HEK293 (cell line): ENCODE measurements around the gene DCAF8L1.
"Not testable (repeated sequence)": the region's sequence is repeated elsewhere in the genome, so short reads cannot be mapped to it uniquely, and the experiment has no call there.

ENCODE experiments used
- CTCF ChIA-PET: fragments of 350-600 bp; formaldehyde crosslinking; extraction: SDS; loops from one replicate; lab custom pipeline; 2021; ENCODE audit warnings: antibody characterized with exemption; lab: Yijun Ruan, JAX
- POLR2A ChIA-PET: fragments of 300-600 bp; formaldehyde crosslinking; extraction: SDS; loops from one replicate; lab custom pipeline; 2020; ENCODE audit warnings: antibody characterized with exemption, inconsistent platforms; lab: Yijun Ruan, JAX
- H3K27ac ChIP-seq: fragments of 200-500 bp; sonication (Bioruptor generic); 2 replicates; pipeline ENCODE4 v1.5.1; 2014; ENCODE audit warnings: low read depth, low read length, control low read depth, inconsistent platforms; ENCODE audit errors: extremely low read depth
- H3K36me3 ChIP-seq, 2 experiments: fragments of 200-500 bp in 1 of 2; sonication (Bioruptor generic) in 1 of 2; 1 replicate in 1 of 2; 2 replicates in 1 of 2; pipeline ENCODE4 v1.5.1; 2014 to 2017; ENCODE audit warnings: inconsistent platforms in 2 of 2, low read length in 2 of 2; ENCODE audit not compliant: control insufficient read depth in 2 of 2, insufficient read depth in 1 of 2
- H3K4me1 ChIP-seq: fragments of 200-500 bp; sonication (Bioruptor generic); 2 replicates; pipeline ENCODE4 v1.5.1; 2014; ENCODE audit warnings: mild to moderate bottlenecking, low read length, inconsistent platforms; ENCODE audit not compliant: control insufficient read depth, insufficient read depth
- H3K4me3 ChIP-seq: 2 replicates; pipeline ENCODE4 v1.5.1; 2011; ENCODE audit warnings: low read depth, mild to moderate bottlenecking, control low read depth, low read length, moderate library complexity
- H3K9me3 ChIP-seq: fragments of 200-500 bp; sonication (Bioruptor generic); 2 replicates; pipeline ENCODE4 v1.5.1; 2014; ENCODE audit warnings: low read depth, low read length, inconsistent platforms; ENCODE audit not compliant: control insufficient read depth, insufficient read depth
- KLF10 ChIP-seq: fragments of 450-650 bp; IDR thresholded peaks from 2 replicates; pipeline ENCODE4 v1.5.1; 2018; ENCODE audit warnings: missing biosample characterization, mild to moderate bottlenecking, missing genetic modification characterization
- ZBTB7A ChIP-seq: fragments of 450-650 bp; formaldehyde crosslinking; IDR thresholded peaks from 2 replicates; pipeline ENCODE4 v1.5.1; 2016; ENCODE audit warnings: low read depth, missing biosample characterization, missing genetic modification characterization
- ZNF10 ChIP-seq: fragments of 450-650 bp; formaldehyde crosslinking; IDR thresholded peaks from 2 replicates; pipeline ENCODE4 v1.5.1; 2017; ENCODE audit warnings: missing biosample characterization, missing genetic modification characterization
- ZNF16 ChIP-seq: fragments of 450-650 bp; formaldehyde crosslinking; IDR thresholded peaks from 2 replicates; pipeline ENCODE4 v1.5.1; 2016; ENCODE audit warnings: low read depth, missing biosample characterization, missing genetic modification characterization
- ZNF2 ChIP-seq: fragments of 450-650 bp; formaldehyde crosslinking; IDR thresholded peaks from 2 replicates; pipeline ENCODE4 v1.5.1; 2016; ENCODE audit warnings: missing biosample characterization, missing genetic modification characterization
- ZNF341 ChIP-seq: fragments of 450-650 bp; formaldehyde crosslinking; IDR thresholded peaks from 2 replicates; pipeline ENCODE4; 2016; ENCODE audit warnings: low read depth, missing biosample characterization, missing genetic modification characterization
- ZNF423 ChIP-seq: fragments of 450-650 bp; formaldehyde crosslinking; IDR thresholded peaks from 2 replicates; pipeline ENCODE4 v1.5.1; 2016; ENCODE audit warnings: missing biosample characterization, missing genetic modification characterization
- ZNF48 ChIP-seq: fragments of 450-650 bp; formaldehyde crosslinking; IDR thresholded peaks from 2 replicates; pipeline ENCODE4 v1.5.1; 2016; ENCODE audit warnings: missing biosample characterization, missing genetic modification characterization
- ZNF548 ChIP-seq: fragments of 450-650 bp; formaldehyde crosslinking; IDR thresholded peaks from 2 replicates; pipeline ENCODE4 v1.5.1; 2016; ENCODE audit warnings: missing biosample characterization, missing genetic modification characterization
- ZNF558 ChIP-seq: fragments of 450-650 bp; formaldehyde crosslinking; IDR thresholded peaks from 2 replicates; pipeline ENCODE4 v1.5.1; 2016; ENCODE audit warnings: missing biosample characterization, missing genetic modification characterization
- ZNF560 ChIP-seq: fragments of 450-650 bp; formaldehyde crosslinking; IDR thresholded peaks from 2 replicates; pipeline ENCODE4 v1.5.1; 2017; ENCODE audit warnings: missing biosample characterization, missing genetic modification characterization, borderline replicate concordance
- ZNF654 ChIP-seq: fragments of 450-650 bp; formaldehyde crosslinking; IDR thresholded peaks from 2 replicates; pipeline ENCODE4 v1.5.1; 2016; ENCODE audit warnings: low read depth, missing biosample characterization, missing genetic modification characterization
- ZNF664 ChIP-seq: fragments of 450-650 bp; formaldehyde crosslinking; IDR thresholded peaks from 2 replicates; pipeline ENCODE4 v1.5.1; 2016; ENCODE audit warnings: missing biosample characterization, missing genetic modification characterization
- ZNF677 ChIP-seq: fragments of 450-650 bp; IDR thresholded peaks from 2 replicates; pipeline ENCODE4 v1.5.0; 2018; ENCODE audit warnings: missing biosample characterization, mild to moderate bottlenecking, missing genetic modification characterization, moderate library complexity
- ZNF785 ChIP-seq: fragments of 450-650 bp; formaldehyde crosslinking; IDR thresholded peaks from 2 replicates; pipeline ENCODE4 v1.5.1; 2016; ENCODE audit warnings: missing biosample characterization, missing genetic modification characterization
- TF ChIP-seq, protein P1 (sequence below): fragments of 450-650 bp; formaldehyde crosslinking; IDR thresholded peaks from 2 replicates; pipeline ENCODE4 v1.5.1; 2016; ENCODE audit warnings: missing biosample characterization, missing genetic modification characterization
- TF ChIP-seq, protein P2 (sequence below): fragments of 450-650 bp; formaldehyde crosslinking; IDR thresholded peaks from 2 replicates; pipeline ENCODE4 v1.5.1; 2016; ENCODE audit warnings: missing biosample characterization, missing genetic modification characterization
- TF ChIP-seq, protein P3 (sequence below): fragments of 450-650 bp; formaldehyde crosslinking; IDR thresholded peaks from 2 replicates; pipeline ENCODE4 v1.5.1; 2016; ENCODE audit warnings: missing biosample characterization, missing genetic modification characterization
- TF ChIP-seq, protein P4 (sequence below): fragments of 450-650 bp; formaldehyde crosslinking; IDR thresholded peaks from 2 replicates; pipeline ENCODE4 v1.5.1; 2016; ENCODE audit warnings: missing biosample characterization, missing genetic modification characterization

DCAF8L1 gene

DNA sequence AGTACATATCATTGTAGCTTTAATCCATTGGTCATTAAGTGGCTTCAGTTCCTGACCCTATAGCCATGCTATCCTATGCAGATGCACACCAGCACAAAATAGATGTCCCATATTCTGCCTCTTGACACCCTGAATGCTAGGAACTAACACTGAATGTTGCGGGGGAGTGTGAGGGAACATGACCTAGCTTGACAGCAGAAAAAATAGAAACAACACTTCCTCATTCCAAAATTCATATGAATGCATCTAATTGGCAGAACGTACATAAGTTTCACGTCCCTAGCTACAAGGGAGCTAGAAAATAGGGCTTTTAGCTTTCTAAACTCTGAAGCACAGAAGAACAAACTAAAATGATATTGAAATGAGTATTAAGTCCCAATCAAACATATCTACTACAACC lies 14.4 kb upstream of the DCAF8L1 start:
- CTCF ChIA-PET: no interaction called here
- Histone ChIP-seq H3K36me3 (no peaks in the 10 kb centered on the region), H3K9me3 (no peaks in the 10 kb centered on the region), H3K27ac (no peak overlapping the region), H3K4me3 (no peak overlapping the region), H3K4me1 (no peaks in the 10 kb centered on the region)
- POLR2A ChIA-PET: no interaction called here
- TF ChIP-seq KLF10 (tag by site-specific recombination) (no peak), ZNF664 (tag by site-specific recombination) (no peak), ZBTB7A (tag by site-specific recombination) (no peak), ZNF423 (tag by site-specific recombination) (no peak), ZNF341 (tag by site-specific recombination) (no peak), ZNF654 (tag by site-specific recombination) (no peak), ZNF785 (tag by site-specific recombination) (no peak), ZNF10 (tag by site-specific recombination) (no peak), ZNF16 (tag by site-specific recombination) (no peak), ZNF2 (tag by site-specific recombination) (no peak)
- TF ChIP-seq, protein P1, sequence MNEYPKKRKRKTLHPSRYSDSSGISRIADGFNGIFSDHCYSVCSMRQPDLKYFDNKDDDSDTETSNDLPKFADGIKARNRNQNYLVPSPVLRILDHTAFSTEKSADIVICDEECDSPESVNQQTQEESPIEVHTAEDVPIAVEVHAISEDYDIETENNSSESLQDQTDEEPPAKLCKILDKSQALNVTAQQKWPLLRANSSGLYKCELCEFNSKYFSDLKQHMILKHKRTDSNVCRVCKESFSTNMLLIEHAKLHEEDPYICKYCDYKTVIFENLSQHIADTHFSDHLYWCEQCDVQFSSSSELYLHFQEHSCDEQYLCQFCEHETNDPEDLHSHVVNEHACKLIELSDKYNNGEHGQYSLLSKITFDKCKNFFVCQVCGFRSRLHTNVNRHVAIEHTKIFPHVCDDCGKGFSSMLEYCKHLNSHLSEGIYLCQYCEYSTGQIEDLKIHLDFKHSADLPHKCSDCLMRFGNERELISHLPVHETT (tag by site-specific recombination): no peak
- TF ChIP-seq, protein P2, sequence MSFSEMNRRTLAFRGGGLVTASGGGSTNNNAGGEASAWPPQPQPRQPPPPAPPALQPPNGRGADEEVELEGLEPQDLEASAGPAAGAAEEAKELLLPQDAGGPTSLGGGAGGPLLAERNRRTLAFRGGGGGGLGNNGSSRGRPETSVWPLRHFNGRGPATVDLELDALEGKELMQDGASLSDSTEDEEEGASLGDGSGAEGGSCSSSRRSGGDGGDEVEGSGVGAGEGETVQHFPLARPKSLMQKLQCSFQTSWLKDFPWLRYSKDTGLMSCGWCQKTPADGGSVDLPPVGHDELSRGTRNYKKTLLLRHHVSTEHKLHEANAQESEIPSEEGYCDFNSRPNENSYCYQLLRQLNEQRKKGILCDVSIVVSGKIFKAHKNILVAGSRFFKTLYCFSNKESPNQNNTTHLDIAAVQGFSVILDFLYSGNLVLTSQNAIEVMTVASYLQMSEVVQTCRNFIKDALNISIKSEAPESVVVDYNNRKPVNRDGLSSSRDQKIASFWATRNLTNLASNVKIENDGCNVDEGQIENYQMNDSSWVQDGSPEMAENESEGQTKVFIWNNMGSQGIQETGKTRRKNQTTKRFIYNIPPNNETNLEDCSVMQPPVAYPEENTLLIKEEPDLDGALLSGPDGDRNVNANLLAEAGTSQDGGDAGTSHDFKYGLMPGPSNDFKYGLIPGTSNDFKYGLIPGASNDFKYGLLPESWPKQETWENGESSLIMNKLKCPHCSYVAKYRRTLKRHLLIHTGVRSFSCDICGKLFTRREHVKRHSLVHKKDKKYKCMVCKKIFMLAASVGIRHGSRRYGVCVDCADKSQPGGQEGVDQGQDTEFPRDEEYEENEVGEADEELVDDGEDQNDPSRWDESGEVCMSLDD: no peak

DNA sequence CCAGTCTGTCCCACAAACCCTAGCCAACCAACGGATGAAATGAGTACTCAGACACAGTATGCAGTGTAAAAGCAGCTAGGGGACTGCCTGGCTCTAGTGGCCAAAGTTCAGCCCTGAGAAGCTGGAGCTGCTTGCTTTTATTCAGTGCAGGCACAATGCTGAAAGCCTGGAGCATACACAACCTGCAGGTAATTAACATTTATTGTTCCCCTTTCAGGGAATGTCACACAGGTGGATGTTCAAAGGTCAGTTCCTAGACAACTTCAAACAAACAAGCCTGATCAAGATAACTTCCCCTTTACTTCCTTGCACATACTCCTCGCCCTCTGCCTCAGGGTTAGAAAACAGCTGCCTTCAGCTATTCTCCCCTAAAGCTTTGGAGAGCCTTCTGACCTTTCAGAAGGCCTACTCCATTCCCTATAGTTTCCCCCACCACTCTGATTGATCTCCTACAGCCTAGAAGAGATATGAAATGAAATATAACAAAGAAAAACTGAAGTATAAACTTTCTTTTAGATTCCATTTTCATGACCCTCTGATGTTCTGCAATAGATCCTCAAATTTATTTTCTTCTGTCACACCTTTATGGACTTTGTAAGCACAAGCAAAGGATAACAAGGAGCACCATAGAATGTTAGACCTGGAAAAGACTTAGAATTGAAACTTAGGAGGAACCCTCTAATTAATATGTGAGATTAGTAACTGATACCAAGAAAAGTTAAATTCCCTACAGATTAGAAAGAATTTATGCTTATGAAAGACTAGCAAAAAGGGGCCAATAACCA lies 6.8 kb upstream of the DCAF8L1 start:
- ChIA-PET CTCF (no interaction called here), POLR2A (no interaction called here)
- Histone ChIP-seq H3K4me1 (no peaks in the 10 kb centered on the region), H3K36me3 (no peaks in the 10 kb centered on the region), H3K27ac (no peak overlapping the region), H3K9me3 (no peaks in the 10 kb centered on the region), H3K4me3 (no peak overlapping the region)
- TF ChIP-seq ZNF48 (tag by site-specific recombination) (no peak), ZNF558 (tag by site-specific recombination) (no peak), ZNF548 (tag by site-specific recombination) (no peak), ZNF654 (tag by site-specific recombination) (no peak), ZNF560 (tag by site-specific recombination) (no peak), ZNF677 (tag by site-specific recombination) (no peak)
- TF ChIP-seq, protein P3, sequence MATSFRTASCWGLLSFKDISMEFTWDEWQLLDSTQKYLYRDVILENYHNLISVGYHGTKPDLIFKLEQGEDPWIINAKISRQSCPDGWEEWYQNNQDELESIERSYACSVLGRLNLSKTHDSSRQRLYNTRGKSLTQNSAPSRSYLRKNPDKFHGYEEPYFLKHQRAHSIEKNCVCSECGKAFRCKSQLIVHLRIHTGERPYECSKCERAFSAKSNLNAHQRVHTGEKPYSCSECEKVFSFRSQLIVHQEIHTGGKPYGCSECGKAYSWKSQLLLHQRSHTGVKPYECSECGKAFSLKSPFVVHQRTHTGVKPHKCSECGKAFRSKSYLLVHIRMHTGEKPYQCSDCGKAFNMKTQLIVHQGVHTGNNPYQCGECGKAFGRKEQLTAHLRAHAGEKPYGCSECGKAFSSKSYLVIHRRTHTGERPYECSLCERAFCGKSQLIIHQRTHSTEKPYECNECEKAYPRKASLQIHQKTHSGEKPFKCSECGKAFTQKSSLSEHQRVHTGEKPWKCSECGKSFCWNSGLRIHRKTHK (tag by site-specific recombination): no peak
- TF ChIP-seq, protein P4, sequence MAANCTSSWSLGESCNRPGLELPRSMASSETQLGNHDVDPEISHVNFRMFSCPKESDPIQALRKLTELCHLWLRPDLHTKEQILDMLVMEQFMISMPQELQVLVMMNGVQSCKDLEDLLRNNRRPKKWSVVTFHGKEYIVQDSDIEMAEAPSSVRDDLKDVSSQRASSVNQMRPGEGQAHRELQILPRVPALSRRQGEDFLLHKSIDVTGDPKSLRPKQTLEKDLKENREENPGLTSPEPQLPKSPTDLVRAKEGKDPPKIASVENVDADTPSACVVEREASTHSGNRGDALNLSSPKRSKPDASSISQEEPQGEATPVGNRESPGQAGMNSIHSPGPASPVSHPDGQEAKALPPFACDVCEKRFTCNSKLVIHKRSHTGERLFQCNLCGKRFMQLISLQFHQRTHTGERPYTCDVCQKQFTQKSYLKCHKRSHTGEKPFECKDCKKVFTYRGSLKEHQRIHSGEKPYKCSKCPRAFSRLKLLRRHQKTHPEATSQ (tag by site-specific recombination): no peak
- TF ChIP-seq, protein P2: no peak

DNA sequence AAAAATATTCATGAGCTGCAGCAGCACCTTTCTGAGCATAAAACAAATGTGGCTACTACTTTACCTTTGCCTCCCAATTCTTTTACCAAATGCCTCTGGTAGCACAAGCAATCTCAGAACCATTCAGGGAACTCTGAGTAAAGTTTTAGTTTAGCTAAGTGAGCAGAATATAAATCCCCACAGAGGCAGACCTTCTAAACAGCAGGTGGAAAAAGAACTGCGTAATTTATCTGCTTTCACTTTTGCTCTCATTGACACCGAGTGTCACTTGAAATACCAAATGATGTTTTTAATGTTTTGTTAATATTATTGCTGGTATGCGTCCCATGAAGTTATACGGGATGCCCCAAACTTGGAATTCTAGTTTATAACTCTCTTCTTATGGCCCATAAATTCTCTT lies 4.3 kb downstream of the DCAF8L1 start:
- H3K4me1 ChIP-seq, CTCF ChIA-PET, H3K4me3 ChIP-seq, H3K9me3 ChIP-seq, POLR2A ChIA-PET, H3K36me3 ChIP-seq, H3K27ac ChIP-seq: not testable (repeated sequence)
